ENCODE results near the gene APOB.

Gene APOB

GRCh38 chr2:20972792-20973565 lies 70.9 kb downstream of the APOB start:
- no peak for TF ChIP-seq CTCF (IDR thresholded peaks at IDR 0.05; ENCODE audit: low read depth, low read length)
- H3K4me3 ChIP-seq (ENCODE audit: low read depth, low read length), result no peak overlapping the region

- TF ChIP-seq CTCF (IDR thresholded peaks at IDR 0.05; ENCODE audit: low read depth, low read length), result no peak
- no peak overlapping the region for H3K4me3 ChIP-seq (ENCODE audit: low read depth, low read length)
Observed at GRCh38 chr2:20972110-20972509, 71.8 kb downstream of the APOB start.

- TF ChIP-seq CTCF (IDR thresholded peaks at IDR 0.05; ENCODE audit: low read depth, low read length), result no peak
- H3K4me3 ChIP-seq (ENCODE audit: low read depth, low read length), result no peak overlapping the region
Observed at GRCh38 chr2:20970068-20970467, 73.8 kb downstream of the APOB start.

- TF ChIP-seq CTCF (IDR thresholded peaks at IDR 0.05; ENCODE audit: low read depth, low read length), result no peak
- H3K4me3 ChIP-seq (ENCODE audit: low read depth, low read length), result no peak overlapping the region
Observed at GRCh38 chr2:20966061-20966595, 77.7 kb downstream of the APOB start.

- TF ChIP-seq CTCF (IDR thresholded peaks at IDR 0.05; ENCODE audit: low read depth, low read length), result no peak
- H3K4me3 ChIP-seq (ENCODE audit: low read depth, low read length), result no peak overlapping the region
Observed at GRCh38 chr2:20965221-20965620, 78.7 kb downstream of the APOB start.

- TF ChIP-seq CTCF (IDR thresholded peaks at IDR 0.05; ENCODE audit: low read depth, low read length), result no peak
- no peak overlapping the region for H3K4me3 ChIP-seq (ENCODE audit: low read depth, low read length)
Observed at GRCh38 chr2:20963867-20964266, 80.0 kb downstream of the APOB start.

- peak; percentile 77 for TF ChIP-seq CTCF (IDR thresholded peaks at IDR 0.05; ENCODE audit: low read depth, low read length)
- no peak overlapping the region for H3K4me3 ChIP-seq (ENCODE audit: low read depth, low read length)
Observed at GRCh38 chr2:20962939-20963557, 80.8 kb downstream of the APOB start.
